Keratinocyte (primary cell): ENCODE data around the gene ANKRD2. TPM values are rescaled to one million over a fixed set of nuclear protein-coding genes. Genes with fewer than 3 reads are reported as not detected.
"Not testable (repeated sequence)": the region's sequence is repeated elsewhere in the genome, so short reads cannot be mapped to it uniquely, and the experiment has no call there.

Source experiments
- DNase-seq: peaks from one replicate; pipeline ENCODE4 v3.0.0-alpha.2; 2011; ENCODE audit warnings: low read depth, missing footprints, low spot score
- FAIRE-seq: peaks from 2 replicates; lab custom pipeline; 2011; peaks lifted over from hg19 to GRCh38; lab: Jason Lieb, UNC
- H2AFZ ChIP-seq: 2 replicates; pipeline ENCODE4 v1.6.0; 2012; ENCODE audit warnings: low read length, control low read depth, inconsistent platforms; ENCODE audit not compliant: control insufficient read depth
- H3K27ac ChIP-seq: 2 replicates; pipeline ENCODE4 v1.5.1; 2011; ENCODE audit warnings: low read length; ENCODE audit not compliant: control insufficient read depth, insufficient read depth
- H3K27me3 ChIP-seq: 3 replicates; pipeline ENCODE4 v1.6.0; 2011; ENCODE audit warnings: low read length; ENCODE audit not compliant: control insufficient read depth, insufficient read depth; ENCODE audit errors: extremely low read depth
- H3K36me3 ChIP-seq, 2 experiments: 2 replicates in 1 of 2; 3 replicates in 1 of 2; pipeline ENCODE4 v1.5.1; 2011; ENCODE audit warnings: low read length in 2 of 2, mild to moderate bottlenecking in 1 of 2; ENCODE audit not compliant: control insufficient read depth in 2 of 2, insufficient read depth in 2 of 2; ENCODE audit errors: extremely low read depth in 1 of 2
- H3K4me1 ChIP-seq: 3 replicates; pipeline ENCODE4 v1.5.1; 2011; ENCODE audit warnings: low read length; ENCODE audit not compliant: control insufficient read depth, insufficient read depth; ENCODE audit errors: extremely low read depth
- H3K4me2 ChIP-seq: 3 replicates; pipeline ENCODE4 v1.6.0; 2011; ENCODE audit warnings: low read depth, low read length; ENCODE audit not compliant: control insufficient read depth, insufficient read depth; ENCODE audit errors: extremely low read depth
- H3K4me3 ChIP-seq, 3 experiments: fragments of 200-600 bp in 1 of 3; sonication (generic) in 1 of 3; 2 replicates in 2 of 3; 3 replicates in 1 of 3; pipeline ENCODE4 v1.5.1; 2011 to 2016; ENCODE audit warnings: low read length in 3 of 3, mild to moderate bottlenecking in 3 of 3, control low read depth in 2 of 3, inconsistent platforms in 1 of 3, low read depth in 1 of 3, mixed read lengths in 1 of 3, mixed run types in 1 of 3, moderate library complexity in 1 of 3; ENCODE audit not compliant: control insufficient read depth in 2 of 3, insufficient read depth in 2 of 3; ENCODE audit errors: extremely low read depth in 1 of 3
- H3K79me2 ChIP-seq: 2 replicates; pipeline ENCODE4 v1.6.0; 2012; ENCODE audit warnings: low read length; ENCODE audit not compliant: control insufficient read depth, insufficient read depth
- H3K9ac ChIP-seq: 3 replicates; pipeline ENCODE4 v1.6.0; 2011; ENCODE audit warnings: low read length; ENCODE audit not compliant: control insufficient read depth, insufficient read depth; ENCODE audit errors: extremely low read depth
- H3K9me1 ChIP-seq: 3 replicates; pipeline ENCODE4 v1.6.0; 2011; ENCODE audit warnings: low read length; ENCODE audit not compliant: control insufficient read depth, insufficient read depth; ENCODE audit errors: extremely low read depth
- H3K9me3 ChIP-seq: 2 replicates; pipeline ENCODE4 v1.5.1; 2012; ENCODE audit warnings: low read depth, low read length; ENCODE audit not compliant: control insufficient read depth
- H4K20me1 ChIP-seq: 3 replicates; pipeline ENCODE4 v1.6.0; 2011; ENCODE audit warnings: low read length; ENCODE audit not compliant: control insufficient read depth, insufficient read depth; ENCODE audit errors: extremely low read depth
- CTCF ChIP-seq, 3 experiments: IDR thresholded peaks in 1 of 3; conservative IDR thresholded peaks in 1 of 3; optimal IDR thresholded peaks in 1 of 3; 2 replicates in 2 of 3; 3 replicates in 1 of 3; pipeline versions ENCODE3 to v1.5.1; 2011; ENCODE audit warnings: low read length in 3 of 3, mild to moderate bottlenecking in 3 of 3, moderate library complexity in 2 of 3, control low read depth in 1 of 3, inconsistent platforms in 1 of 3; ENCODE audit not compliant: insufficient read depth in 2 of 3; ENCODE audit errors: extremely low read depth in 1 of 3
- EZH2 ChIP-seq: IDR thresholded peaks from one replicate; pipeline ENCODE4 v1.6.1; 2012; ENCODE audit warnings: inconsistent platforms, mild to moderate bottlenecking, low read length, moderate library complexity
- dilution Hi-C: fragments of 300-500 bp; cut with MboI; formaldehyde crosslinking; loops from one replicate; pipeline ENCODE4 v1.7.0; 2020; ENCODE audit warnings: low sequenced_read_pairs; ENCODE audit not compliant: extremely low pct_ligation_motif_present
- polyA plus RNA-seq, 5 experiments: library from polyadenylated mRNA; depleted of rRNA in 3 of 5; stranded (reverse) in 3 of 5; stranded (forward) in 1 of 5; unstranded in 1 of 5; fragments of >200 nt; gene quantifications; 1 replicate in 1 of 5; 2 replicates in 3 of 5; 3 replicates in 1 of 5; pipeline versions ENCODE4 v1.2.1 to v1.2.3, GENCODE V29; 2011 to 2012; ENCODE audit warnings: missing spikeins in 2 of 5, low read depth in 1 of 5, low replicate concordance in 1 of 5

Gene ANKRD2
- polyA plus RNA-seq, 1 donor (not counting 4 experiments of a cell fraction or from before 2014, with no cell fraction given), result 0.38 TPM

GRCh38 chr10:97551271-97551670 lies 21.3 kb upstream of the ANKRD2 start:
- Histone ChIP-seq H3K4me1 (peaks cover 28% of the 10 kb centered on the region), H3K9me1 (no peaks in the 10 kb centered on the region), H4K20me1 (no peaks in the 10 kb centered on the region), H3K4me2 (no peak overlapping the region), H3K9me3 (no peaks in the 10 kb centered on the region), H3K27me3 (no peaks in the 10 kb centered on the region), H3K27ac (no peak overlapping the region), H2AFZ (no peak overlapping the region), H3K36me3 (no peaks in the 10 kb centered on the region), H3K79me2 (peaks cover 19% of the 10 kb centered on the region), H3K4me3 (no peak overlapping the region), H3K9ac (no peak overlapping the region)
- dilution Hi-C loops, result no loop called here
- TF ChIP-seq EZH2 (no peak), CTCF (optimal IDR thresholded peaks at IDR 0.05 in 1 of 3, IDR thresholded peaks at IDR 0.05 in 1 of 3, conservative IDR thresholded peaks at IDR 0.05 in 1 of 3; ENCODE audit: extremely low read depth in 1 of 3, insufficient read depth in 2 of 3, low read length in 3 of 3) (no peak)
- no peak for DNase-seq
- FAIRE-seq, result no peak

GRCh38 chr10:97553575-97554031 lies 19.0 kb upstream of the ANKRD2 start:
- Histone ChIP-seq H3K27me3 (no peaks in the 10 kb centered on the region), H3K9me3 (no peaks in the 10 kb centered on the region), H3K4me1 (peaks cover 29% of the 10 kb centered on the region), H3K4me2 (peak overlapping the region; percentile 27), H3K79me2 (peaks cover 12% of the 10 kb centered on the region), H3K27ac (no peak overlapping the region), H3K9me1 (no peaks in the 10 kb centered on the region), H3K9ac (no peak overlapping the region), H2AFZ (no peak overlapping the region), H3K4me3 (no peak overlapping the region), H4K20me1 (no peaks in the 10 kb centered on the region), H3K36me3 (no peaks in the 10 kb centered on the region)
- TF ChIP-seq EZH2 (no peak), CTCF (optimal IDR thresholded peaks at IDR 0.05 in 1 of 3, IDR thresholded peaks at IDR 0.05 in 1 of 3, conservative IDR thresholded peaks at IDR 0.05 in 1 of 3; ENCODE audit: extremely low read depth in 1 of 3, insufficient read depth in 2 of 3, low read length in 3 of 3) (peak; percentile 90 to 98 (median 95))
- peak; percentile 93 for FAIRE-seq
- dilution Hi-C loops, result no loop called here
- no peak for DNase-seq

- H3K36me3 ChIP-seq, H2AFZ ChIP-seq, H3K9ac ChIP-seq, dilution Hi-C loops, H3K27ac ChIP-seq, H3K79me2 ChIP-seq, H3K4me2 ChIP-seq, H3K9me1 ChIP-seq, H3K27me3 ChIP-seq, DNase-seq, H4K20me1 ChIP-seq, FAIRE-seq, H3K4me3 ChIP-seq, H3K9me3 ChIP-seq: not testable (repeated sequence)
- H3K4me1 ChIP-seq, result peaks cover 23% of the 10 kb centered on the region
Observed at GRCh38 chr10:97554336-97554735, 18.2 kb upstream of the ANKRD2 start.

GRCh38 chr10:97555541-97555940 lies 17.0 kb upstream of the ANKRD2 start:
- H3K4me2 ChIP-seq, H3K36me3 ChIP-seq, H3K27ac ChIP-seq, H3K79me2 ChIP-seq, H4K20me1 ChIP-seq, DNase-seq, H2AFZ ChIP-seq, H3K9me1 ChIP-seq, H3K9me3 ChIP-seq, FAIRE-seq, H3K27me3 ChIP-seq, H3K9ac ChIP-seq, dilution Hi-C loops, H3K4me3 ChIP-seq: not testable (repeated sequence)
- H3K4me1 ChIP-seq, result peaks cover 11% of the 10 kb centered on the region
